Common myeloid progenitor, CD34-positive (primary cell): ENCODE results near the gene CDKN2B-AS1.

Experiments used
- CTCF ChIA-PET: fragments of 350-600 bp; sonication (Branson Sonifier 250); formaldehyde crosslinking; loops from one replicate; lab custom pipeline; 2021; ENCODE audit warnings: antibody characterized with exemption; lab: Charles Lee
- POLR2A ChIA-PET: fragments of 350-600 bp; sonication (Branson Sonifier 250); formaldehyde crosslinking; loops from one replicate; lab custom pipeline; 2021; ENCODE audit warnings: antibody characterized with exemption; lab: Charles Lee
- DNase-seq, 3 donors: peaks; one replicate each; pipeline versions ENCODE4 v3.0.0 to v3.0.0-alpha.2; 2013
- H3K27ac ChIP-seq, 2 experiments: 1 replicate in 1 of 2; 2 replicates in 1 of 2; pipeline ENCODE4 v1.7.0; 2013; ENCODE audit warnings: inconsistent platforms in 2 of 2, low read length in 2 of 2, mild to moderate bottlenecking in 2 of 2, low read depth in 1 of 2, moderate library complexity in 1 of 2; ENCODE audit not compliant: severe bottlenecking in 2 of 2, insufficient read depth in 1 of 2, poor library complexity in 1 of 2
- H3K27me3 ChIP-seq, 5 experiments: replicated peaks in 2 of 5; 1 replicate in 3 of 5; 2 replicates in 2 of 5; pipeline versions ENCODE4 v1.6.1 to v1.7.0; 2013; ENCODE audit warnings: low read length in 4 of 5, mild to moderate bottlenecking in 2 of 5, moderate library complexity in 2 of 5, inconsistent platforms in 1 of 5; ENCODE audit not compliant: insufficient read depth in 5 of 5, control insufficient read depth in 4 of 5
- H3K36me3 ChIP-seq, 4 experiments: 1 replicate in 2 of 4; 2 replicates in 2 of 4; pipeline versions ENCODE4 v1.6.1 to v1.7.0; 2013; ENCODE audit warnings: low read length in 3 of 4, control low read depth in 1 of 4, mild to moderate bottlenecking in 1 of 4; ENCODE audit not compliant: control insufficient read depth in 4 of 4, insufficient read depth in 4 of 4
- H3K4me1 ChIP-seq, 4 experiments: 1 replicate in 3 of 4; 2 replicates in 1 of 4; pipeline versions ENCODE4 v1.6.1 to v1.7.1; 2013; ENCODE audit warnings: low read length in 3 of 4, mild to moderate bottlenecking in 3 of 4, control low read depth in 1 of 4, inconsistent platforms in 1 of 4, moderate library complexity in 1 of 4; ENCODE audit not compliant: control insufficient read depth in 4 of 4, insufficient read depth in 4 of 4; ENCODE audit errors: control extremely low read depth in 1 of 4
- H3K4me3 ChIP-seq, 7 experiments: 1 replicate in 4 of 7; 2 replicates in 3 of 7; pipeline versions ENCODE4 v1.5.1 to v1.7.0; 2013; ENCODE audit warnings: mild to moderate bottlenecking in 7 of 7, low read length in 6 of 7, moderate library complexity in 6 of 7, inconsistent platforms in 2 of 7, low read depth in 2 of 7, control low read depth in 1 of 7; ENCODE audit not compliant: insufficient read depth in 4 of 7, control insufficient read depth in 1 of 7; ENCODE audit errors: extremely low read depth in 1 of 7
- H3K9me3 ChIP-seq, 5 experiments: 1 replicate in 4 of 5; 2 replicates in 1 of 5; pipeline versions ENCODE4 v1.6.1 to v1.7.1; 2013; ENCODE audit warnings: low read length in 4 of 5, mild to moderate bottlenecking in 2 of 5, inconsistent platforms in 1 of 5, low read depth in 1 of 5, moderate library complexity in 1 of 5; ENCODE audit not compliant: control insufficient read depth in 4 of 5, insufficient read depth in 2 of 5; ENCODE audit errors: control extremely low read depth in 1 of 5
- WGBS: methylation state at CpG from one replicate; pipeline ENCODE4 v1.1.5; 2013; ENCODE audit not compliant: insufficient coverage; 5-methylcytosine and 5-hydroxymethylcytosine counted together

CDKN2B-AS1 gene

DNA sequence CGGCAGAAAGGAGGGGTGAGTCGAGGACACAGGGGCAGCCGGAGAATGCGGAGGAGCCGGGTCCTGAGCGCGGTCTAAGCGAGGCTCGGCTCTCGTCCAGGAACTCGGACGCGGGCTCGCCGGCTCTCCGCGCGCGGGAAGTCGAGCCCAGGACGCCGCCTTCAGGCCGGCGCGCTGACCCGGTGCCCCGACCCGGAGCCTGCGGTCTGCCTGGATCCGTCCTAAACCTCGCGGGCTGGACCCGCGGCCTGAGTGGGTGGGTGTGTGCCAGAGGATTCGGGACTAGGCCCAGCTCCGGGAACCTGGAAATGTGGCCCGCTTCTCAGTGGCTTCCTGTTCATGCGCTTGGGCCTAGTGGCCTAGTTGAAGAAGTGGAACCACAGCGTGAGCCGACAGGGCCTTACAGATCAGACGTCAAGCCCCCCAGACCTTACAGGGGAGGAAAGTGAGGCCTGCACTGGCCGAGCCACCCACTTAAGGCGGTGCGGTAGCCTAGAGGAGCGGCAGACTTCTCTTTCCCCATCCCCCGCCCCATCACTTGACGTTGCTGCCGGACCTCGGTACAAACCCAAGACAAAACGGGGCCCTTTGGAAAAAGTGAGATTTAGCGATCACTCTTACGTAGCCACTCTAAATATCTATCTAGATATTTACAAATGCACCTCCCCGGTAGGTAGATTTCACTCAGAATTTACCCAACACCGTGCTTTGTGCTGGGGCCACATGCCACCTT is 1.2 kb downstream of the CDKN2B-AS1 start:
- Histone ChIP-seq H3K36me3 (no peaks in the 10 kb centered on the region), H3K4me1 (peaks cover 0 to 20% (median 19%) of the 10 kb centered on the region in 4 experiments), H3K27me3 (peaks cover 25 to 86% (median 57%) of the 10 kb centered on the region in 5 experiments), H3K9me3 (no peaks in the 10 kb centered on the region), H3K27ac (no peak overlapping the region), H3K4me3 (peak overlapping the region; percentile 57 to 91 (median 80))
- ChIA-PET POLR2A (no interaction called here), CTCF (interaction anchor here (1.8 to 2.9 kb wide), 2 partner anchors 12 to 182 kb away, joined by 4 to 15 read pairs; partner anchors contain the start of gene CDKN2B)
- DNase-seq: peak in 2 of 3 donors; percentile 46 to 51
- WGBS: 3% methylated on average over 47 of the region's 54 CpGs

DNA sequence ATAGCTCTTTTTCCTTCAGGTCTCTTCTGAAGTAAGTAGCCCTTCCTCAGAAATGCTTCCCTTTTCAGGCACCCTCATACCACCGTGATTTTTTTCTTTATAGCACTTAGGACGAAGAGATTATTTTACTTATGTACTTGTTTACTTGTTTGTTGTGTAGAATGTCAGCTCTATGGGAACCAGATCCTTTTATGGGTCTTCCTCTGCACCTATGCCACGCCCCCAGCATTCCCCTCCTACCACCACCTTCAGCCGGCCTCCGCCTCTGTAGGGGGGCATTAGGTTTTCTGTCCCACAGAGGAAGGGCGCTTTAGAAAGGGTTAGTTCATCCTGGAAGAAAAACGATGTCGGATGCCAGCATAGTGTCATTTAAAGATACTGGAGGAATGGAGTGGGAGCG is 1.8 kb downstream of the CDKN2B-AS1 start:
- POLR2A ChIA-PET: no interaction called here
- Histone ChIP-seq H3K4me3 (no peak overlapping the region), H3K36me3 (no peaks in the 10 kb centered on the region), H3K27me3 (peaks cover 26 to 86% (median 58%) of the 10 kb centered on the region in 5 experiments), H3K27ac (no peak overlapping the region), H3K9me3 (no peaks in the 10 kb centered on the region), H3K4me1 (peaks cover 0 to 20% (median 19%) of the 10 kb centered on the region in 4 experiments)
- no peak for DNase-seq
- WGBS: 6% methylated on average over 3 of the region's 9 CpGs
- CTCF ChIA-PET: interaction anchor here (2.9 kb wide), 1 partner anchor 12 kb away, joined by 15 read pairs; the partner anchor contains the start of gene CDKN2B

DNA sequence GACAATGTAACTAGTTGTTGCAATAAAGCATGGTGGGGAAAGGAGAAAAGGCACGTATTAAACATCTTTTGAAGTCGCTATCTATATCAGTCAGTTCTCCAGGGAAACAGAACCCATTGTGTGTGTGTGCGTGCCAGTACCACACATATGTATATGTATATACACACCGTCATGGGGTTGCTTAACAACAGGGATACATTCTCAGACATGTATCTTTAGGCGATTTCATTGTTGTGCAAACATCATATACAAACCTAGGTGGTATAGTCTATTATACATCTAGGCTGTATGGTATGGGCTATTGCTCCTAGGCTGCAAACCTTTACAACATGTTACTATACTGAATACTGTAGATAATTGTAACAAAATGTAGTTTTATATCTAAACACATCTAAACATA is 2.3 kb downstream of the CDKN2B-AS1 start:
- Histone ChIP-seq H3K27ac (no peak overlapping the region), H3K4me1 (peaks cover 0 to 20% (median 19%) of the 10 kb centered on the region in 4 experiments), H3K9me3 (no peaks in the 10 kb centered on the region), H3K4me3 (no peak overlapping the region), H3K36me3 (no peaks in the 10 kb centered on the region), H3K27me3 (peaks cover 23 to 86% (median 56%) of the 10 kb centered on the region in 5 experiments)
- POLR2A ChIA-PET: no interaction called here
- no CpG with 5 or more reads among the region's 5 CpGs for WGBS
- DNase-seq: no peak
- CTCF ChIA-PET: interaction anchor here (1.3 to 2.9 kb wide), 2 partner anchors 11 to 14 kb away, joined by 3 to 15 read pairs; partner anchors contain the start of gene CDKN2B

DNA sequence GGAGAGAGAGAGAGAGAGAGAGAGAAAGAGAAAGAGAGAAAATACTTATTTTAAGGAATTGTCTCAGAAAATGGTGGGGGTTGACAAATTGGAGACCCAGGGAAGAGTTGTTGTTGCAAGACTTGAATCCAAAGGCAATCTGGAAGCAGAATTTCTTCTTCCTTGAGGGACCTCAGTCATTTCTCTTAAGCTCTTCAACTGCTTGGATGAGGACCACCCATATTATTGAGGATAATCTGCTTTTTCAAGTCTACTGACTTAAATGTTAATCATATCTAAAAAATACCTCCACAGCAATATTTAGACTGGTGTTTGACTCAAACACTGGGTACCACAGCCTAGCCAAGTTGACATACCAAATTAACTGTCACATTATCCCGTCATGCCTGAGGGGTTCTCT is 2.9 kb downstream of the CDKN2B-AS1 start:
- no peaks in the 10 kb centered on the region for H3K9me3 ChIP-seq
- no peaks in the 10 kb centered on the region for H3K36me3 ChIP-seq
- H3K27ac ChIP-seq: no peak overlapping the region
- WGBS: 80% methylated on average over 1 of the region's 1 CpG
- no peak overlapping the region for H3K4me3 ChIP-seq
- ChIA-PET CTCF (interaction anchor here (1.3 to 2.9 kb wide), 2 partner anchors 11 to 14 kb away, joined by 3 to 15 read pairs; partner anchors contain the start of gene CDKN2B), POLR2A (no interaction called here)
- H3K27me3 ChIP-seq: peaks cover 20 to 88% (median 59%) of the 10 kb centered on the region in 5 experiments
- no peak for DNase-seq
- peaks cover 0 to 20% (median 19%) of the 10 kb centered on the region in 4 experiments for H3K4me1 ChIP-seq

DNA sequence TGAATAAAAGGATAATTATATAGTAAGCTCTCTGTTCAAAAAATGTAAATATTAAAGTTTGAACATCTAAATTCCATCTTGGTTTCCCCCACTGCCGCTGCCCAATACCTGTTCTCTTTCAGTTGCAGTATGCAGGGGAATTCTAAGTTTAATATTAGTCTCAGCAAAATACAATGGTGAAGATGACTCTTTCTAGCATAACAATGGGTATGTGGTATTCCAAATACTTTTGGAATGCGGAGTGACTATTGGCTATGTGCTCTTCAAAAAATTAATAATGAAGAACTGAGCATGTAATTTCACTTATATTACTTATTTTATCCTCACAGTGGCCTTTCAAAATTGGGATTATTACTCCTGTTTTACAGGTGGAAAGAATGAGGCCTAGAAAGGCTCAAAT is 3.4 kb downstream of the CDKN2B-AS1 start:
- H3K27ac ChIP-seq: no peak overlapping the region
- no peaks in the 10 kb centered on the region for H3K9me3 ChIP-seq
- peaks cover 0 to 20% (median 19%) of the 10 kb centered on the region in 4 experiments for H3K4me1 ChIP-seq
- CTCF ChIA-PET: interaction anchor here (1.3 to 2.9 kb wide), 2 partner anchors 10 to 13 kb away, joined by 3 to 15 read pairs; partner anchors contain the start of gene CDKN2B
- no peak for DNase-seq
- no peak overlapping the region for H3K4me3 ChIP-seq
- POLR2A ChIA-PET: no interaction called here
- H3K36me3 ChIP-seq: no peaks in the 10 kb centered on the region
- H3K27me3 ChIP-seq: peaks cover 19 to 88% (median 62%) of the 10 kb centered on the region in 5 experiments
- WGBS: no CpG with 5 or more reads among the region's 2 CpGs

DNA sequence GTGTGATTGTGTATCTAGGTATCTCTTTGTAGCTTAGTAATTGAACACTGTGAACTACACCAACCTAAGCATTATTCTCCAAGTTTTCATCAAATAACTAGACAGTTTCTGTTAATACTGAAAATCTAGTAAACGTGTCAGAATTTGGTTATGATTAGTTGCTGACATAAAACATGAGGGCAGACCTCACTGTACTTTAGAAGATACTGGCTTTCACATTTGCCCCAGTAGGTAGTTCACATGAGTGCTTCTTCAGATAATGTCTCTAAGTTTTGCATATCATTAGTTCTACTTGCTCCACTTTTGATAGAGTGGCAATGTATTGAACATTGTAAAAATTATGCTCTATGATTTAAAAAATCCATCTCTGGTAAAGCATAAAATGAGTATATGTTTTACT is 7.4 kb downstream of the CDKN2B-AS1 start:
- WGBS: 20% methylated on average over 1 of the region's 1 CpG
- H3K27me3 ChIP-seq: peaks cover 21 to 95% (median 63%) of the 10 kb centered on the region in 5 experiments
- peaks cover 0 to 11% (median 3%) of the 10 kb centered on the region in 4 experiments for H3K4me1 ChIP-seq
- no peak for DNase-seq
- H3K36me3 ChIP-seq: no peaks in the 10 kb centered on the region
- ChIA-PET POLR2A (no interaction called here), CTCF (interaction anchor here (1.2 kb wide), 1 partner anchor 188 kb away, joined by 3 read pairs; no protein-coding TSS in a partner anchor)
- H3K4me3 ChIP-seq: no peak overlapping the region
- H3K9me3 ChIP-seq: no peaks in the 10 kb centered on the region
- no peak overlapping the region for H3K27ac ChIP-seq
